ENCODE measurements around the gene TGFB1.

TGFB1 gene

DNA sequence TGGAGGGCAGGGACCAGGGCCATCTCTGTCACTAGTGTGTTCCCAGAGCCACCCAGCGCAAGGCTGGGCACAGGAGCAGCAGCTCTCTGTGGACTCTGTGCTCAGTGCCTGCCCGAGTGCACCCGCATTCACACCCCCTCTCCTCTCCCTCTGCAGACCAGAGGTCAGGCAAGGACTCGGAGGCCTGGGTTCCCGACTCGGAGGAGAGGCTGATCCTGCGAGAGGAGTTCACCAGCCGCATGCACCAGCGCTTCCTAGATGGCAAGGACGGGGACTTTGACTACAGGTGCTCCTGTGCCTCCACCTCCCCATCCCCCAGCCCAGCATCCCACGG, 33.6 kb downstream of the TGFB1 start:
- no peak for FAIRE-seq

DNA sequence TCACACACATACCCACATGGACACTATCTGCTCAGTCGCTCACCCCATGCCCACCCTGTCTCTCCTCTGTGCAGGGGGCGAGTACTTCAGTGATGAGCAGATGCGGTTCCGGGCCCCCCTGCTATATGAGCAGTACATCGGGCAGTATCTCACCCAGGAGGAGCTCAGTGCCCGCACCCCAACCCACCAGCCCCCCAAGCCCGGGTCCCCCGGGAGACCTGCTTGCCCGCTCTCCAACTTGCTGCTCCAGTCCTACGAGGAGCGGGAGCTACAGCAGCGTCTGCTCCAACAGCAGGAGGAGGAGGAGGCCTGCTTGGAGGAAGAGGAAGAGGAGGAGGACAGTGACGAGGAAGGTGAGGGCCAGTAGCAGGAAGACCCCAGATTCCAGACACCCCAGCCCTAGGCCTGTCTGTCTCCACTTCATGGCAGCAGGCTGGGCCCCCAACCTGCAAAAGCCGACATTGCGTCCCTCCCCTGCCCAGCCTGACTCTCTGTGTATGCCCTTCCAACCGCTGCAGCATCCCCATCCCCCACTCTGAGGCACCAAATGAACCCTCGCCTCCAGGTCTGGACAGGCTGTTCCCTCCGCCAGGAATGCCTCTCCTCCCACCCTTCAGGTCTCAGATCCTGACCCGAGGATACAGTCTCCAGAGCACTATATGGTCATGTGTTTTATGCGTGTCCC, 34.1 kb downstream of the TGFB1 start:
- FAIRE-seq, result no peak

DNA sequence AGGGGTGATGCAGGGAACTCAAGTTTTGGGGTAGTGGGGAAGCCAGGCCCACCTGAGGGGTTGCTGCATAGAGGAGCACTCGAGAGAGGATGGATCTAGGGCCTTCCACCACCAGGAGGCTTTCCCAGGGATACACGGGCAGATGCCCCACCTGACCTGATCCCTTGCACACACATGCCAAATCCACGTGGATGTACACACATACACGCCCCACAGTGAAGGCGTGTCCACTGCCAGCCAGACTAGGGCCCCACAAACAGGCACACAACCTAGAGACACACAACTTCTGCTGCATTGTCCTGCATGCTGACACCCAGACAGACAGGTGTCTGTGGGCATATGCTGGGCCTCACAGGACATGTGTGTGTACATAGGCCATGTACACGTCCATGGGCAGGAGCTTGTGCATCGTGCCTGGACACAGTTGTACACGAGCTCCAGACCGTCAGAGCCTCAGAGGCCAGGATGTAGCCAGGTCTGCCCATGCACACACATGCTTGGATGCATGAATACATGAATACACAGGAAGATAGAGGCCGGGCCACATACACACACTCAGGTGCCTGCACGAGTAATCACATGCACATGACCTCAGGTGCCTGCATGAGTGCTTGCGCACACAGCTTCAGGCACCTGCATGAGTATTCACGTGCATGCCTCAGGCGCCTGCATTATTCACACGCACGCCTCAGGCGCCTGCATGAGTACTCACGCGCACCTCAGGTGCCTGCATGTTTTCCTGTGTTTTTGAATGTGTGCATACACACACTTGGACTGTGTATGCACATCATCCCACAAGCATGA, 34.8 kb downstream of the TGFB1 start:
- no peak for FAIRE-seq

DNA sequence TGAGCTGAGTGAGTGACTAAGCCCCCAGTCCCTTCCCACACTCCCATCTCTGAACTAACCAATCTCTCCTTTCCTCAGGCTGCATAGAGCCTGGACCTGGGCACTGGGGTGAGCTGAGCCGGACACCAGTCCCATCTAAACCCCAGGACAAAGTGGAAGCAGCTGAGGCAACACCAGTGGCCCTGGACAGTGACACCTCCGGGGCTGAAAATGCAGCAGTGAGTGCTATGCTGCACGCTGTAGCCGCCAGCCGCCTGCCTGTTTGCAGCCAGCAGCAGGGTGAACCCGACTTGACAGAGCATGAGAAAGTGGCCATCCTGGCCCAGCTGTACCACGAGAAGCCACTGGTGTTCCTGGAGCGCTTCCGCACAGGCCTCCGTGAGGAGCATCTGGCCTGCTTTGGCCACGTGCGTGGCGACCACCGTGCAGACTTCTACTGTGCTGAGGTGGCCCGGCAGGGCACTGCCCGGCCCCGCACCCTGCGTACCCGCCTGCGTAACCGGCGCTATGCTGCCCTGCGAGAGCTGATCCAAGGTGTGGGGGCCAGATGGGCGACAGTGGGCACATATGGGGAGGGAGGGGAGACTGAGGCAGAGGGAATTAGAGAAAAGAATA, 37.3 kb downstream of the TGFB1 start:
- FAIRE-seq, result no peak

DNA sequence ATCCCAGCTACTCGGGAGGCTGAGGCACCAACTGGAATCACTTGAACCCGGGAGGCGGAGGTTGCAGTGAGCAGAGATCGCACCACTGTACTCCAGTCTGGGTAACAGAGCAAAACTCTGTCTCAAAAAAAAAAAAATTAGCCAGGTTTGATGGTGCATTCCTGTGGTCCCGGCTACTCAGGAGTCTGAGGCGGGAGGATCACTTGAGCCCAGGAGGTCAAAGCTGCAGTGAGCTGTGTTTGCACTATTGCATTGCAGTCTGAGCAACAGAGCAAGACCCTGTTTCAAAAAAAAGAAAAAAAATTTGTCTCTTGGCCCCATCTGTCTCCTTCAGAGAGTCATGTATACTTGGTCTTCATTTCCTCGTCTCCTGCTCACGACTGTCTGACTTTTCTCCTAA, 42.1 kb downstream of the TGFB1 start:
- FAIRE-seq, result no peak

DNA sequence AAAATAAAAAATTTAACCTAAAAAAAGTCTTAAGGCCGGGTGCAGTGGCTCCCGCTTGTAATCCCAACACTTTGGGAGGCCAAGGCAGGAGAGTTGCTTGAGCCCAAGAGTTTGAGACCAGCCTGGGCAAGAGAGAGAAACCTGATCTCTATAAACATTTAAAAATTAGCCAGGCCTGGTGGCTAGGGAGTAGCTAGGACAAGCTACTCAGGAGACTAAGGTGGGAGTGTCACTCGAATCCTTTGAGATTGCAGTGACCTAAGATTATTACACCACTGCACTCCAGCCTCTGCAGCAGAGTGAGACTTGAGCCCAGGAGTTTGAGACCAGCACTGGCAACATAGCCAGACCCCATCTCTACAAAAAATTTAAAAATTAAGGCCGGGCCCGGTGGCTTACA, 42.6 kb downstream of the TGFB1 start:
- no peak for FAIRE-seq

DNA sequence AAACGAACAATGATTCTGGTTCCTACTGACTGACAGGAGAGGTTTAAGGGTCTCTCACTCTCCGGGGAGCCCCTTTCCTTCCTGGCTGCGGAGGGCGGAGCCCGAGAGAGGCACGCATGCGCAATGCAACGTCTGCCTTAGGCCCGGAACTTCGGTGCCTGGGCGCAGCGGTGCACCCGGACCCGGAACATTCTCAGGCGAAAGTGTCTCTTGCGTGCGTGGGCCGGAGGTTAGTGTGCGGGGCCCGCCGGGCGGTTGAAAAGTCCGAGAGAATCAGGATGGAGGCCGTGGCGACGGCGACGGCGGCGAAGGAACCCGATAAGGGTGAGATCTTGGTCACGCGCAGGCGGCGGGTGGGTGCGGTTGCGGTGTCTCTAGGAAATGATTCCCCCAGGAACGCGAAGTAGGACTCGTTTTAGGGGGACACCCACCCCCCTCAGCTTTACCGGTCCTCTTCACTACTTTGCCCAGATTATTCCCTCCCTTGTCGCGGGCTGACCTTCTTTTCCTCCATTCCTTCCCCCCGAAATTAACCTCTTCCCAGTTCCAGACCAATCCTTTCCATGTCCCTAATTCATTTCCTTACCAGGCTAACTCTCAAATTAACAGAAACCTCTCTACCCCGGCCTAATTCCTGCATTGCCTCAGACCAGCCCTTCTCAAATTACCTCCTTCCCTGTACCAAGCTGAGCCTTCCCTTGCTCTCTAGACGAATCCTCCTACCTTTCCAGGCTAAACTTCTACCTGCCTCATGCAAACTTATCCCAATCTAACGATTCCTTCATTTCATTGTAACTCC, 43.5 kb downstream of the TGFB1 start, which contains the start of gene CCDC97:
CCDC97 (plus strand) TSS at position 140 of the 799 bp plus-strand sequence; CDS start at position 279, 139 bp downstream.
- no peak for FAIRE-seq

DNA sequence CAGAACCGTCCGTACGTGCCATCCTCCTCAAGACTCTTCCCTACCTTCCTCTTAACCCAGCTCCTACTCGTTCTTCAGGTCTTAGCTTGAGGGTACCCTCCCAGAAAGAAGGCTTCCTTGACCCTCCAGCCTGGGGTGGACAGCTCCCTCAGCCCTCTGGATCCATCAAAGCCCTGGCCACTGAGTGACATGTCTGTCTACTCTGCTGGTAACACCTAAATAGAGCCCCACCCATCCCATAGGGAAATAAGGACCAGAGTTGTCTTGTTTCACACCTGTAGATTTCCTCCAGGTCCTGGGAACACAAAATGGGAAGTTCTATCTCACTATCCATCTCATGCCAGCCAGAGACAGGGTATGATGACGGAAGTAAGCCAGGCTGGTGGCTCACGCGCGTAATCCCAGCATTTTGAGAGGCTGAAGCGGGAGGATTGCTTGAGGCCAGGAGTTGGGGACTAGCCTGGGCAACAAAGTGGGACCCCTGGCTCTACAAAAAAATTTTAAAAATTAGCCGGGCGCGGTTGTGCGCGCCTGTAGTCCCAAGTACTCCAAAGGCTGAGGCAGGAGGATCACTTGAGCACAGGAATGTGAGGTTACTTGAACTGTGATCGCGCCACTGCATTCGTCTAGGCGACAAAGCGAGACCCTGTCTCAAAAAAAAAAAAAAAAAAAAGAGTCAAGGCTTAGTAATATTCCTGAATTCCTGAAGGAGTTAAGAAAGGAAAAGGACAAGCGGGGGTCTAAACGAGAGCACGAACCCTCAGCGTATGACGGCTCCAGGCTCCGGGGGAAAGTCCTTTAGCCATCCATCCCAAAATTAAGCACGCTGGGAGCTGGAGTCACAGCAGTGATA, 44.3 kb downstream of the TGFB1 start:
- FAIRE-seq, result no peak

DNA sequence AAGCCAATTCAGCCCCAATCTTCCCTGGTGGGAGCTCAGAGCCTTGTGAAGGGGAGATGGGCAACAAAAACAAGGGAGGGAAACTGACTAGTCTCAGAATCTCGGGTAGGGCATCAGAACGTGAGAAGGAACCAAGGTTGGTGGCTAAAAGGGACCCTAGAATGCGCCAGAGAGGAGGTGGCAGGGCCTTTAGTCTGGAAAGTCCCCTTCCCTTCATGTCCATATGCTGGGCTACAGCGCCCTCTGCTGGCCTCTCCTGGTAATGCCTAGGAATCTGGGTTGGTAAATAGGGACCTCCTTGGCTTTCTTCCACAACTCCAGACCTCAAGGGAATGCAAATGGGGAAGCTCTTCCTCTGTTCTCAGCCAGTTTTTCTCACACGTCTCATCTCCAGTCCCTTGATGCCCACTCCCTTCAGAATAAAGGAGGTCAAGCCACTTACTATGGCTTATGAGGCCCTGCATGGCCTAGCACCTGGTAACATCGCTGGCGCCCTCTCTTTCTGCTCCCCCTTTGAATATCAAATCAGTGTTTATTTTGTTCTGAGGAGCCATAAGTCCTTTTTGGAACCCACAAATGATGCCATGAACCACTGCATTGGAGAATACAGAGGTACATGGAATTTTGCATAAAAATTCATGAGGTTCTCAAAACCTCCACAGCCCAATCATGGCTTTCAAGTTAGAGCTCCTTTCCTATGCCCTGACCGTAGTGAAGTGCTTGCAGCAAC, 45.1 kb downstream of the TGFB1 start:
- FAIRE-seq, result no peak

DNA sequence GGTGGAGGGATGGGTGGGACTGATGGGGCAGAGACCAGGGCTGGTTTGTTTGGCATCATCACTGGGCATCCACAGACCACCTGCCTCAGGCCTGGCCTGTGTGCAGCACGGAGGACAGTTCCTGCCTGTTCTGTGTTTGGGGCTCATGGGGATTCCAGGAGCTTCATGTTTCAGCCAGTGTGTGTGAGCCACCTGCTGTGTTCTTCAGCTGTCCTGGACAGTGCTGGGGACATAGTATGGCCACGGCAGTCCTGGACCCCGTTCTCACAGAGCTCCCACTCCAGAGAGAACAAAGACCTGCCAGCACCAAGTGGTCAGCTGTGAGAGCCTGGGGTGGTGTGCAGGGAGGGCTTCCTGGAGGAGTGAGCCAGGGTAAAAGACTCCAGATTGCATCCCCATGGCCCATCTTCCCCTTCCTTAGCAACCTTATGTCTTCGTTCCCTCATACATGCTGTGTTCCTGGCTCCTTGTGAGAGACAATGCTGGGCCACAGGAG, 45.7 kb downstream of the TGFB1 start:
- no peak for FAIRE-seq

DNA sequence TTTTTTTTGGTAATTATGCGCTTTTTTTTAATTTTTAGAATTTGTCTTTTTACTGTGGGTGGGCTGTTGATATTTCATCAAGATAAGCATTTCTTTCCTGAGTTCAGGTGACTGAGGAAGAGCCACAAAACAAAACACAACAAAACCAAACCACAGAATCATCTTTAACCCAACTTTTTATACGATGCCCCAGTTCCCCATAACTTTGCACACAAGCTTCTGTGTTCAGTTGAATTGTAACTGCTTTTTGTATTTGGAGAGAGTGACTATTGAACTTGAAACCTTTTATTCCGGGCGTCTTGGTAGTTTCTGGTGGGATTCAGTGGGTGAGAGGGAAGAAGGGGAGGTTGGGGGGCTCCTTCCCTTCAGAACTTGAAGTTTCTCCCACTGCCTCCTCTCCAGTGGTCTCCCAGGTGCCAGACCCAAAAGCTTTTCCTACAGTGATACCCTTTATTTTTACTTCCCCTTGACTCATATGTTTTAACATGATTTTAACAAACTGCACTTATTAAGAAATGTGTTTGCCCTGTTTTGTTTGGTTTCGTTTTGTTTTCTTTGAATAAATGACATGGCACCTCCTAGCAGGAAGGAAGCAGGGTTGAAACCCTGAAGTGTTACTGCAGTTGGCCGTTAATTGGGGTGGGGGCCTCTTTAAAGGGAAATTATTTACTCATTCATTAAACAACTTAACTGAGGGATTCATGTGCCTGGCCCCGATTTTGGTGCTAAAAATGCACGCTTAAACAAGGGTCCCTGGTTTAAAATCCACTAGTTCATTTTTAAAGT, 46.4 kb downstream of the TGFB1 start:
- no peak for FAIRE-seq

DNA sequence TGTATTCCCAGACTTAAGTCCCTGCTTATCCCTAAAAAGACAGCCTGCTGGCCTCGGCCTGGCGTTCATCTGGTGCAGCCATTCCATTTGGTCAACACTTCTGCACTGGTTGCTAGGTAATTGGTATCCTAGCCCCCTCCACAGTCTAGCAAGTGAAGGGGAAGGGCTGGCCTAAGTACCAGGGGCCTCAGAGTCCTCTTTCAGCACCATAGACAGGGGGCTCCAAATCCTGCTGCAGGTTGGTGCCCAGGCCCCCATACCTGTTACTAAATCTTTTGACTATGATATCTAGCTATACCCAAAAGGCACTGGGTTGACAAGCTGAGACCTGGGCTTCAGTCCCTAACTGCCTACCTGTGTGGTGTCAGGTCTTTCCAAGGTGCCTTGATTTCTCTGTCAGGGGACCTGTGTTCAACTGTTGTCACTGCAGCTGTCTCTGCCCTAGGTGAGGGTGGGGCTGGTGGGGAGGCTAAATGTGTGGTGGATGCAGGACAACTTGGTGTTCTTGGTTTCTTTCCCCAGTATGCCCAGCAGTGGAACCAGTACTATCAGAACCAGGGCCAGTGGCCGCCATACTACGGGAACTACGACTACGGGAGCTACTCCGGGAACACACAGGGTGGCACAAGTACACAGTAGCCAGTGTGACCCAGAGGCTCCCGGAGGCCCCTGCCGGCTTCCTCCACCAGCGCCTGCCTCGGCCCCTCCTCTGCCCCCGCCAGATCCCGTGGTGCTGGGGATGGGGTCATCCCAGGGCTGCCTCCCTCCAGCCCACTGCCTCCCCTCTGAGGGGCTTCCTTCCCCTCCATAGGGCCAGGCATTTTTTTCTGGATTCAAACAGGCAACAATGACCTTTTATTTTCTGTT, 47.6 kb downstream of the TGFB1 start:
- no peak for FAIRE-seq

DNA sequence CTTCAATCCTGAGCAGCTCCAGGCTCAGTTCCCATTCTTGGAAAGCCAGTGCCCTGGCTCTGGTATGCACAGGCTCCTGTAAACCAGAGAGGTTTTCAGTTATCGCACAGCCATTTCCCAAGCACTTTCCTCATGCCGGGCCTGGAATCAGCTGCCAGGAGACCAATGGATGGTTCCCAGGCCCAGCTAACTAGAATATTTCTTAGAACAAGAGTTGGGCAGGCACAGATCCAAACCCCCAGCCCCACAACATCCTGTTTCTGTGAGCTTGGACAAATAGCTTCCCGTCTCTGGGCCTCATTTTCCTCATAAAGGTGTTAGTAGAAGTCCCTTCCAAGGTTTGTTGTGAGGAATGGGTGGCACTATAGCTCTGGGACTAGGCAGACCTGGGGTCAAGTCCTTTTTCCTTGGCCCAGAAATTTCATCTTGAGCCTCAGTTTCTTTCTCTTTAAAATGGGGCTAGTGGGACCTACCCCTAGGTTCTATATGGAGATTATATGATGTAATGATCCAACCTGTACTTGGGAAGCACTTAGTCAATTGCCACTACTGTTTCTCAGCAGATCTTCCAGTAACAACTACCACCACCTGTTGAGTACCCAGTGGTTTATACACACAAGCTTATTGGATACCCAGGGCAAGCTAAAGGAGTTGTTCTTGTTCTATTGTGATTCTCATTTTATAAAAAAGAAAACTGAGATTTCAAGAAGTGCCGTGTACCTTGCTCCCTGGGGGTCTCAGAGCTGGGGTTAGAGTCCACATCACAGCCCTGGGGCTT, 48.8 kb downstream of the TGFB1 start:
- no peak for FAIRE-seq

DNA sequence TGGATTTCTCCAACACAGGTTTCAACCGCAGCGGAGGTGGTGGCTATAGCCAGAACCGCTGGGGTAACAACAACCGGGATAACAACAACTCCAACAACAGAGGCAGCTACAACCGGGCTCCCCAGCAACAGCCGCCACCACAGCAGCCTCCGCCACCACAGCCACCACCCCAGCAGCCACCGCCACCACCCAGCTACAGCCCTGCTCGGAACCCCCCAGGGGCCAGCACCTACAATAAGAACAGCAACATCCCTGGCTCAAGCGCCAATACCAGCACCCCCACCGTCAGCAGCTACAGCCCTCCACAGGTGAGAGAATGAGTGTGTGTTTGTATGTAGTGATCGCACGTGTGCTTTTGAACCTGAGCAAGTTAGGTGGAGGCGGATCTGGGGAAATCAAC, 49.8 kb downstream of the TGFB1 start:
- FAIRE-seq, result no peak

DNA sequence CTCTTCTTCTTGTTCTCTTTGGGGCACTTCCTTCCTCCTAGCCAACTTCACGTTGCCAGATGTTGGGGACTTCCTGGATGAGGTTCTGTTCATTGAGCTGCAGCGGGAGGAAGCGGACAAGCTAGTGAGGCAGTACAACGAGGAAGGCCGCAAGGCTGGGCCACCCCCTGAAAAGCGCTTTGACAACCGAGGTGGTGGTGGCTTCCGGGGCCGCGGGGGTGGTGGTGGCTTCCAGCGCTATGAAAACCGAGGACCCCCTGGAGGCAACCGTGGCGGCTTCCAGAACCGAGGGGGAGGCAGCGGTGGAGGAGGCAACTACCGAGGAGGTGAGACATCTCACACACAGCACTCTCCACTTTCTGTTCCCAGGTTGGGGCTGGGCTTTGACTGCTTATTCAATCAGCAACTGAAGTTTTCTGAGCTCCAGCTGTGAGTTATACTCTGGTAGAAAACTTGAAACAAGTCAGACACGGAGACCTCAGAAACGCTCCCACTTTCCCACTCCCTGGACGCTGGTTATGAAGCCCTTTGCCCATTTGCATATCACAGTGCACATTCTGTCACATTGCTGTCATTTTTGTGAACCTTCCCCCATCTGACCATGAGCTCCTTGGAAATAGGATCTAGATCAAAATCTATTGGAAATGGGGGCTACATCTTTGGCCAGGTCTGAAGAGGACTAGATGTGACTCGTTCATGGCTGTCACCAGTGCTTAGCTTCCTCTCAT, 50.9 kb downstream of the TGFB1 start:
- FAIRE-seq, result no peak

DNA sequence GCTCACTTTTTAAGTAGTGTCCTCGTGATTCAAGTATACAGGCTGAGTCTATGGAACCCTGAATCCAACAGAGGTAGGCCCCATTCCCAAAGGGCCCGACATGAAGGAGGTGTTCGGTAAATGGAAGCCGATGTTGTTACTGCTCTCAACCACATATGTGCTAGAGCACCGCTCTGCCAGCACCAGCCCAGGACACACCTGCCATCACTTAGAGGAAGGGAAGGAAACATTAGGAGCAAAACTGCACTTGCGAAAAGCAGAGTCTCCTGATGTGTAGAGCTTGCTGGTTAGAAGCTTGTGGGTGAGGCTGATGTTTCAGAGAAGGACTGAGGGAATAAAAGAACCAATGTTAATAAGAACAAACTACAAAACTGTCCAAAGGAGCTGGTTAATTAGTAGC, 53.2 kb downstream of the TGFB1 start:
- no peak for FAIRE-seq

DNA sequence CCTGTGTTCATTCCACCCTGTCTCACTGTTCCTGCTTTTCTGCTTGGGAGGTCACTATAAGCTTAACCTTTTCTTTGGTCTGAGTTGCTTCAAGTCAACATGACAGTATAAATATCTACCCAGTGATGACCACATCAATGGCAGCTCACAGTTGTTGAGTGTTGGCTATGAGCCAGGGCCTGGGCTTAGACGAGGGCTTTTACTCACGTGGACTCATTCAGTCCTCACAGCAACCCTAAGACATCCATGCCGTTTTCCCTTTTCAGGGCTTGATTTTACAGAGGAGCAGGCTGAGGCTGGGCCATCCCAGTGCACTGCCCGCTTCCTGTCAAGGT, 54.0 kb downstream of the TGFB1 start:
- no peak for FAIRE-seq
